Retinal pigment epithelial cell (primary cell): ENCODE measurements around the gene MEF2C.
A peak's percentile ranks its signal among the peaks of the same experiment; 100 is the strongest.

ENCODE experiments used
- DNase-seq: peaks from one replicate; pipeline ENCODE4 v3.0.0-alpha.2; 2010; ENCODE audit warnings: low read depth
- H3K4me3 ChIP-seq: 2 replicates; pipeline ENCODE4 v1.5.1; 2011; ENCODE audit warnings: mild to moderate bottlenecking, low read length, control low read depth, moderate library complexity
- TF ChIP-seq, protein P1 (sequence below): conservative IDR thresholded peaks from 2 replicates; pipeline ENCODE4 v1.5.1; 2011; ENCODE audit warnings: low read depth, low read length, control low read depth, inconsistent platforms

Gene MEF2C

DNA sequence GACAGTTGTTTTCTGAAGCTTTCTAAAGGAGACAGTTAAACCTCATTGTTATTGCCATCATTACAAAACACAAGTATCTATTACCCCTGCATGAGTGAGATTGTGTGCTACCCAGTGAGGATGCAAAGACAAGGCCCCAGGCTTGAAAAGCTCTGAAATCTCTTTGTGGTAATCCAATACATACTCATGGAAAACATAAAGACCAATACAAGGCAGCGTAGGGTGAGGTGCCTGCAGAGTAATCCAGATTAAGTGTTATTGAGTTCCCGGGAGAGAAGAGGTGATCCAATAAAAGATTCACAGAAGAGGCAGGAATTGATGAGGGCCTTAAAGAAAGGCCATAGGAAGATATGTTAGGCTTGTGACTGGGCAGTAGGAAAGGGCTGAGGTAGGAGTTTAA, 150.1 kb downstream of the MEF2C start:
- DNase-seq = no peak
- H3K4me3 ChIP-seq = no peak overlapping the region
- TF ChIP-seq, protein P1, sequence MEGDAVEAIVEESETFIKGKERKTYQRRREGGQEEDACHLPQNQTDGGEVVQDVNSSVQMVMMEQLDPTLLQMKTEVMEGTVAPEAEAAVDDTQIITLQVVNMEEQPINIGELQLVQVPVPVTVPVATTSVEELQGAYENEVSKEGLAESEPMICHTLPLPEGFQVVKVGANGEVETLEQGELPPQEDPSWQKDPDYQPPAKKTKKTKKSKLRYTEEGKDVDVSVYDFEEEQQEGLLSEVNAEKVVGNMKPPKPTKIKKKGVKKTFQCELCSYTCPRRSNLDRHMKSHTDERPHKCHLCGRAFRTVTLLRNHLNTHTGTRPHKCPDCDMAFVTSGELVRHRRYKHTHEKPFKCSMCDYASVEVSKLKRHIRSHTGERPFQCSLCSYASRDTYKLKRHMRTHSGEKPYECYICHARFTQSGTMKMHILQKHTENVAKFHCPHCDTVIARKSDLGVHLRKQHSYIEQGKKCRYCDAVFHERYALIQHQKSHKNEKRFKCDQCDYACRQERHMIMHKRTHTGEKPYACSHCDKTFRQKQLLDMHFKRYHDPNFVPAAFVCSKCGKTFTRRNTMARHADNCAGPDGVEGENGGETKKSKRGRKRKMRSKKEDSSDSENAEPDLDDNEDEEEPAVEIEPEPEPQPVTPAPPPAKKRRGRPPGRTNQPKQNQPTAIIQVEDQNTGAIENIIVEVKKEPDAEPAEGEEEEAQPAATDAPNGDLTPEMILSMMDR = no peak

DNA sequence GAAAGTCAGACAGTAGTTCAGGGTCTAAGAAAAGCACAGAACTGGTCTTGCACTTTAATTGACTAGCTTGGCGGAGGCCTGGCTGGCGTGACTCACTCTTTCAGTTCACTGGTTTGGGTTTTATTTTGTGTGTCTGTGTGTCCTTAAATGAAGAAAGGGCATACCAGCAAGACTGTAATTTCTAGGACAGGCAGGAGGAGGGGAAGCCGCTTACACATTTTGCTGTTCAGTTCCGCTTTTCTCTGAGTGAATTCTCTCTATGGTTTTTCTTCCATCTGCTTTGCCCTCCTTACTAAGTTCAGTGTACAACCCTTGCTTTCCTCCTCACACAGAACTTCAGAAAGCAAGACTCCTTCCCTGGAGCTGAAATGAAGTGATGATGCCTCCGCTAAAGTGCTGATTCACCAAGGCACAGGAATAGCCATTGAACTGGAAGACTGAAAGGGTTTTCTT, 150.8 kb downstream of the MEF2C start:
- H3K4me3 ChIP-seq = no peak overlapping the region
- TF ChIP-seq, protein P1 = no peak
- DNase-seq = no peak

DNA sequence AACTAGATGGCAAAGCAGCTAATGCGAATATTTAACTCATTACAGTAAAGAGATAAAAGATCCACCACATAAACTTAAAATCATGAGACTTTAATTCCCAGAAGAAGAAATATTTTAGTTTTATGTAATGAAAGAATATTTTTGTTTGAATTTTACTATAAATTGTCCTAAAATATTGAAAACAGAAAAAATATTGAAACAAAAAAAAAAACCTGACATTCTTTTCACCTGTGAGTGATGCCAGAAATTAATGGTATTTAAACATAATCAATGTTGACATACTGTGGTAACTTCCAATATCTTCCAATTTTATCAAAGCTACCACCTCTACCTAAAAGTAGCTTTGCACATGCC, 153.2 kb downstream of the MEF2C start:
- TF ChIP-seq, protein P1 = no peak
- no peak overlapping the region for H3K4me3 ChIP-seq
- DNase-seq = no peak

DNA sequence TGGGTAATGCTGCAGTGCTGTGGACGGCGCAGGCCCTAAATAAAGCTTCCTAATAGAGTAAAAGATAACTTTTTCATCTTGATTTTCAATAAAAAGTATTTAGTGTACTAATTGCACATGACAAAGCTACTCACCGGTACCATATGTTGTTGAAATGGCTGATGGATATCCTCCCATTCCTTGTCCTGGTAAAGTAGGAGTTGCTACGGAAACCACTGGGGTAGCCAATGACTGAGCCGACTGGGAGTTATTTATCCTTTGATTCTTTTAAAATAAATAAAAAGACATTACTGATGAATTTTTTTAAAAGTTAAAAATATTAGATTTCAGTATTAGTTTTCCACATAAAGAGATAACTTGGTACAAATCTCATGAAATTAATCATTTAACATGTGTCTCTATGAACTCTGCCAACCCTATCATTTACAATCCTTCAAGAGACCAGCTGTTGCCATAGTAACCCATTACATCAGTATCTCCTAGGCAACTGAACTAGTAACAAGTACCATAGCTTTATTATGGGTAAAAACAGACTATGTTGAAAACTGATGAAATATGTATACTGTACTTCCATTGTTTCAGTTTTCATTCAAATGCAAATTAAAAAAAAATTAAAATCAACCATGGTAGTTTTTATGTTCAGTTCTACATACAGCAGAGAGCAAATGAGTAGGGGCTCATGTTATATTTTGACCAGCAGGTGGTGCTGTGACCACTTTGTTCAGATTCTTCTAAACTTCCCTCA, 153.7 kb downstream of the MEF2C start:
- TF ChIP-seq, protein P1 = peak; percentile 66

DNA sequence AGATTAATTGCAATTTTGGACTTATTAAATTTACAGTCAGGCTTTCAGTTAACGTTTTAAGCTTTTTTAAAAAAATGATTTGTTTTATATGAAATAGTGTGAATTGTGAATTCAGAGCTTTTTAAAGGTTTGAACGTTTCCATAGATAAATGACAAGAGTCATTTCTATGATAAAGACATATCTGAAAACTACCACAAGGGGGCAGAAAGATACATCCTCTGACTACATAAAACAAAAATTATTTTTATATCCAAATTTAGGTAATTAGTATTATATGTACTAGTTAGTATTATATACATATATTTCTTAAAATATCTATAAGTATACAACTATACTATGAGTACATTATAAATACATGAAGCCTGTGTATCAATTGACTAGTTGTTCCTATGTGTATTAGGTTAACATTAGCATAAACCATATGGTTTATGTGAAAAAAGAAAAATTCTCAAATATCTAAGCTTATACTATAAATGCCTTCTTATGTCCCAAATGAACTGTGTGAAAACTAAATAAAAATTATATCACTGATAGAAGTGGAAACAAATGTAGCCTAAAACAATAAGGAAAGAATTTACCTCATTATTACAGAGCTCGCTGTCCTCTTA, 155.2 kb downstream of the MEF2C start:
- DNase-seq = no peak
- no peak overlapping the region for H3K4me3 ChIP-seq
- TF ChIP-seq, protein P1 = peak; percentile 34

More for the DNA sequence above, 153.7 kb downstream of the MEF2C start:
- H3K4me3 ChIP-seq = no peak overlapping the region
- peak; percentile 34 for DNase-seq

DNA sequence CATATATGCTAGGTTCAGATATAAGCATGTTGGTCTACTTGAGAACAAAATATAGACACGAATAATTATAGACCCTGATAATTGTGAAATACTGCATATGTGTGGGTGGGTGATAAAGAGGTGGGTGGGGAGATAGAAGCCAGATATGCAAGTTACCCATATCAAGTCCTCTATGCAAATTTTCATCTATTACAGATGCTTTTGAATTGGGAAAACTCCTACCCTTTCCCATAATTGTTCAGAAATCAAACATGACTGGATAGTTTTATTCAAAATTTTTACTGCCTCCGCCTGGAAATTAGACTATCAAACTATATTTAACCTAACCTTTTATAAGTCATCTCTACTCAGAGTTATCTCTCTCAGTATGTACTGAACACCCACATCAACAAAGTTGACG, 157.5 kb downstream of the MEF2C start:
- TF ChIP-seq, protein P1 = no peak
- no peak overlapping the region for H3K4me3 ChIP-seq
- DNase-seq = no peak

DNA sequence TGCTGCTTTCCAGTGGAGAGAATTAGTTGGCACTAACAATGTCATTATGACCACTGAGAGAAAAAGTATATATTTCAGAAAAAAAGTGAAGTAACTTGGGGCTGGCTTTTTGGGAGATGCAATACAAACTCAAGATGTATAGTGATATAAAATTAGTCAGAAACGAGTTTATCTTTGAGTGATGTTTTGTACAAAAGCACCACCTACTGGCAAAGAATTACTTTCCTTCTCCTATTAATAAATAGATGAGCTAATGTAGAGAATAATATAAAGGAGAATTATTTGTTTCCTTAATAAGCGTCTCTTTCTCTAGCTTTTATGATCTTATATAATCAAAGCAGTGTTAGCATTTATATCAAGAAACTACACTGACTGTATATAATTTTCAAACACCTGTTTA, 158.8 kb downstream of the MEF2C start:
- DNase-seq = no peak
- TF ChIP-seq, protein P1 = peak; percentile 33
- no peak overlapping the region for H3K4me3 ChIP-seq
